GM10847 (cell line): Measurements from ENCODE around the gene DEFB116.

Experiments
- POLR2A ChIP-seq: IDR thresholded peaks from 2 replicates; pipeline ENCODE4 v1.6.1; 2011; ENCODE audit not compliant: insufficient read length; ENCODE audit errors: extremely low read depth

The DEFB116 gene, protein sequence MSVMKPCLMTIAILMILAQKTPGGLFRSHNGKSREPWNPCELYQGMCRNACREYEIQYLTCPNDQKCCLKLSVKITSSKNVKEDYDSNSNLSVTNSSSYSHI

DNA sequence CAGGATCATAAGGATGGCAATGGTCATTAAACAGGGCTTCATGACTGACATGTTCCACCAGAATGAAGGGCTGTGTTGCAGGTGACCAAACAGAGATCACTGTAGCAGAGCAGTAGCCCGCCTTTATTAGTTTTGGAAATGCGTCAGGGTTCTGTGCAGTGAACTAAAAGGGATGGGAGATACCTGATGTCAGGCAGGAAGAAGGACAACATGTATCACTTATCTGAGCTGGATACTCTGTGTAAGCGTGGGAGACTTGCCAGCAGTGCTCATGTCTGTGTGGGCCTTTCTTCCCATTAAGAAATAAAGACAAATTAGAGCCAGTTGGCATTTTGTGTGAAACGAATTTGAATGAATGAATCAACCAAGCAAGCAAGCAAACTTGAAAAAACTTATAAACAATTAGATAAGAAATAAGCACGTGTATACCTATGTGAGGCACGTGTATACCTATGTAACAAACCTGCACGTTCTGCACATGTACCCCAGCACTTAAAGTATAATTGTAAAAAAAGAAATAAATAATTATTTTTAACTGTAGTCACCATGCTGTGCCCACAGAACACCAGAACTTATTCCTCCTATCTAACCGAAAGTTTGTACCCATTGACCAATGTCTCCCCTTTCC is at the start of gene DEFB116:
TSS of gene DEFB116 (minus strand) at position 51 of the 628 bp plus-strand sequence. CDS start at position 51, 0 bp downstream.
- no peak for TF ChIP-seq POLR2A

DNA sequence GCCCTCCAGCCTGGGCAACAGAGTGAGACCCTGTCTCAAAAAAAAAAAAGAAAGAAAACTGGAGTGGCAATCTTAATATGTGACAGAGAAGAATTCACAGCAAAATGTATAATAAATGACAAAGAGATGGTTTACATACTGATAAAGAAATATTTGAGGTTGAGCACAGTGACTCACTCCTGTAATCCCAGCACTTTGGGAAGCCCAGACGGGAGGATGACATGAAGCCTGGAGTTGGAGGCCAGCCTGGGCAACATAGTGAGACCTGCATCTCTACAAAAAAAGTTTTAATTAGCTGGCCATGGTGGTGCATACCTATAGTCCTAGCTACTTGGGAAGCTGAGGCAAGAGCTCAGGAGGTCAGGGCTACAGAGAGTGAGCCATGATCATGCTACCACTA is 47.6 kb upstream of the DEFB116 start:
- TF ChIP-seq POLR2A: no peak

DNA sequence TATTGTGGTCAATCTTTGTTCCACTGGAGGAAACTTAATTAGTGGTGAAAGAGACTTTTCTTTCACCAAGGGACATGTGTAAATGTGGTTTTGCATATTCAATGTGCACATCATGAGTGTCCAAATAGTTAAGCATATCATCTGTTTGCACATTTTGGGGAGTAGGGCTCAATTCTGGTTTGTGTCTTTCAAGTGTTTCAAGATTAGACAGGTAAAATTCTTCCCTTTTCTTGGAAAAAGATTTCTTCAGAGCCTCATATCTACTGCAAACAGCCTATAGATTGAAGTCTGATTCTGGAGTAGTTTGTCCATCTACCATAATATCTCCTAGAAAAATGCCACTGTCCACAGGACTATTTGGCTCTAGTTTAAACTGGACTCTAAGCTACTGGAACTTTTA is 33.1 kb upstream of the DEFB116 start:
- TF ChIP-seq POLR2A: no peak

DNA sequence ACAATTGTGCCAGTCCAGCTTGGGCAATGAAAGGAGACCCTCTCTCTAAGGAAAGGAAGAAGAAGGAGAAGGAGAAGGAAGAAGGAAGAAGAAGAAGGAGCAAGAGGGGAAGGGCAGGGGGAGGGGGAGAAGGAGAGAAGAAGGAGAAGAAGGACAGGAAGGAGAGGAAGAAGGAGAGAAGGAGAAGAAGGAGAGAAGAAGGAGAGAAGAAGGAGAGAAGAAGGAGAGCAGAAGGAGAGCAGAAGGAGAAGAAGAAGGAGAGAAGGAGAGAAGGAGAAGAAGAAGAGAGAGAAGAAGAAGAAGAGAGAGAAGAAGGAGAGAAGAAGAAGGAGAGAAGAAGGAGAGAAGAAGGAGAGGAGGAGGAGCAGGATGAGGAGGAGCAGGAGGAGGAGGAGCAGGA is 22.5 kb upstream of the DEFB116 start:
- no peak for TF ChIP-seq POLR2A

DNA sequence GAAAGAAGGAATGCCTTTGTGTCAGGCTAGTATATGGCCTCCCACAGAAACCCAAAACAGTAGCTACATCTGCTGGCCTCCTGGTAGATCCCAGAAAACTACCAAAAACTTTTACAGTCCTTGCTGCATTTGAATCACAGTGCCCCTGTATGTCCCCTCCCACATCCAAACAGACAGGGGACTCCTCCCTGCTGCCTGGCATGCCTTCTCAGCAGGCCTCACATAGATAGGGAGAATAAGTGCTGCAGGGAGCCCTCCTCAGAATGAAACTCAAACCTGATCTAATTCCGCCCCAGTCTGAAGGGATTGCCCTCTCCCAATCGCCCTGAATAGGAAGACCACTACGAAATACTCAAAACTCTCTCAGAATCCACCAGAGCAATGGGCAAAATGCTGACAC is 14.1 kb upstream of the DEFB116 start:
- TF ChIP-seq POLR2A: no peak

DNA sequence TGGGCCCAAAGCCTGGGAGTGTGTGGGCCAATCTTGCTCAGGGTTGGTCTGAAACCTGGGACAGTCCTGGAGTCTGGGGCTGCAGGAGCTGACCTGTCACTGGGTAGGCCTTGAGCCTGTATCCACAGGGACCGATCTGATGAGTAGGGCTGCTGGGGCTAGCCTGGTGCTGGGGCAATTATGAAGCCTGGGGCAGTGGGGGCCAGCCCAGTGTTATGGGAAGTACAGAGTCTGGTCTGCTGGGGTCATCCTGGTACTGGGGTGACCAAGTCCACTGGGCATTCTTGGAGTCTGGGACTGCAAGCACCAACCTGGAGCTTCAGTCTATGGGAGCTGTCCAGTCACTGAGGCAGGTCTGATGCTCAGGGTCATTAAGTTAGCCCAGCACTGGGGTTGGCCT is 30.2 kb downstream of the DEFB116 start:
- no peak for TF ChIP-seq POLR2A

DNA sequence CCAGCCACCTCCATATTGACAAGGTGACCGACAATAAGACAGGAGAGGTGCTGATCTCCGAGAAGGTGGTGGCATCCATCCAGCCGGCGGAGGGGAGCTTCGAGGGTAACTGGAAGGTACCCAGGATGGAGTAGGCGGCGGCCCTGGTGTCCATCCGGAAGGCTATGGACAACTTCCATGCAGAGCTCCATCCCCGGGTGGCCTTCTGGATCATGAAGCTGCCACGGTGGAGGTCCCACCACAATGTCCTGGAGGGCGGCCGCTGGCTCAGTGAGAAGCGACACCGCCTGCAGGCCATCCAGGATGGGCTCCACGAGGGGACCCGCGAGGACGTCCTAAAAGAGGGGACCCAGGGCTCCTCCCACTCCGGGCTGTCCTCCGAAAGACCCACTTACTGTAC is 33.9 kb downstream of the DEFB116 start:
- no peak for TF ChIP-seq POLR2A

DNA sequence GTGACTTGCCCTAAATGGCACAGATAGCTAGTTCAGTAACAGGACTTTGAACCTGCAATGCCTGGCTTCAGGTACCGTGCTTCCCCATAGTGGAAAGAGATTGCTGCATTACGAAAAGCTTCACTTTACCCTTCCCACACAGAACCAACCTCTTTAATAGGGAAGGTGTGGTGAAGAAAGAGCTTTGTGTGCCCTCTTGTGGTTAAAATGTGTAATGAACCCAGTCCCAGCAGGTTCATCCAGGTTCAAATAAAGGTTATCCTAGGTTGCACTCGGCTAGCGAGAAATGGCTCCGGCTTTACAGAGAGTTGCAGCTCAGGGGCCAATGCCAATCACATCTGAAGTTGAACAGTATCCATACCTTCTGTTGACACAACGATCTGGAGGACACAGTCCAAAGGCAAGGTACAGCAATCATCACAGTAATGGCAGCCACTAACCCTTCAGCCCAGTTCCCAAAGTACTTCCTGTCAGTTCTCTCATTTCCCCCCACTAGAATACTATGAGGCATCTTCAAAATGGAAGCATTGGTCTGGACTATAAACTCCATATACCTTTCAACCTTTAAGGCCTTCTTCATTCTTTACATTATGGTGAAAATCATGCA is 48.0 kb downstream of the DEFB116 start:
- TF ChIP-seq POLR2A: no peak

DNA sequence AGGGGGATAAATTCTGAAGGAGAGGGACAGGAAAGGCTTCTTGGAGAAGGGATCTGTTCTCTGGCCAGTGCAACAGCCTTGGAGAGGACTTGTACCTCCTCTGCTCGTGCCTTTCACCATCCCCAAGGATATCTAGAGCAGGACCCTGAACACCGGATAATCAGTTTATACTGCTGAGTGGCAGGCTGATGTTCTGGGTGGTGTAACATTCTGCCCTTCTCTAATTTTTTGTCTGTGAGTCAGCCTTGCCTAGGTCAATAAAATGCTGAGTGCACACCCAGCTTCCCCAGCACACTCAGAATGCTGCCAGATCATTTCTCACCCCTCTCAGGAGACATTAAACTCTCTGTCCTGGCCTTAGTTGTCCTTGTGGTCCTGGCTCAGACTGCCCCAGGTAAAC is 51.0 kb downstream of the DEFB116 start, which contains the start of gene DEFB115:
TSS of gene DEFB115 (plus strand) at position 301 of the 400 bp plus-strand sequence. CDS start at position 301, 0 bp downstream.
- no peak for TF ChIP-seq POLR2A

DNA sequence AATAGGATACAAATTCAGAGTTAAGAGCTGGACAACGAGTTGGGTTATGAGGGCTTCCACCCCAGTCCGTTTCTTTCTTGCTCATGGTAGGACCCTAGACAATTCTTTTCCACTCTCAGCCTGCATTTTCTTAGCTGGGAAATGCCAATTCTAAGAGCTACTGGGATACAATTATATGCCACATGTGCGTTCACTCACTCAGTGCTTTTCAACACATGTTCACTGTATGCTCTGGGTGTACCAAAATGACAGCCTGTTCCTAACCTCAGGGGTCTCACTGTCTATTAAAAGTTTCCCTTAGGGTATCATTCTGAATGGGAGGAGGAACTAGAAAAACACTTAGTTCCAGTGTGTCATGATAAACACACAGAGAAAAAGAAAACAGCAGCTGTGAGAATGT is 51.4 kb downstream of the DEFB116 start:
- TF ChIP-seq POLR2A: no peak
